ENCODE data around the gene HAPLN1.

- TF ChIP-seq, protein P1, sequence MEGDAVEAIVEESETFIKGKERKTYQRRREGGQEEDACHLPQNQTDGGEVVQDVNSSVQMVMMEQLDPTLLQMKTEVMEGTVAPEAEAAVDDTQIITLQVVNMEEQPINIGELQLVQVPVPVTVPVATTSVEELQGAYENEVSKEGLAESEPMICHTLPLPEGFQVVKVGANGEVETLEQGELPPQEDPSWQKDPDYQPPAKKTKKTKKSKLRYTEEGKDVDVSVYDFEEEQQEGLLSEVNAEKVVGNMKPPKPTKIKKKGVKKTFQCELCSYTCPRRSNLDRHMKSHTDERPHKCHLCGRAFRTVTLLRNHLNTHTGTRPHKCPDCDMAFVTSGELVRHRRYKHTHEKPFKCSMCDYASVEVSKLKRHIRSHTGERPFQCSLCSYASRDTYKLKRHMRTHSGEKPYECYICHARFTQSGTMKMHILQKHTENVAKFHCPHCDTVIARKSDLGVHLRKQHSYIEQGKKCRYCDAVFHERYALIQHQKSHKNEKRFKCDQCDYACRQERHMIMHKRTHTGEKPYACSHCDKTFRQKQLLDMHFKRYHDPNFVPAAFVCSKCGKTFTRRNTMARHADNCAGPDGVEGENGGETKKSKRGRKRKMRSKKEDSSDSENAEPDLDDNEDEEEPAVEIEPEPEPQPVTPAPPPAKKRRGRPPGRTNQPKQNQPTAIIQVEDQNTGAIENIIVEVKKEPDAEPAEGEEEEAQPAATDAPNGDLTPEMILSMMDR (conservative IDR thresholded peaks at IDR 0.05; ENCODE audit: low read depth, low read length) = no peak
- no peak for TF ChIP-seq CHD1 (IDR thresholded peaks at IDR 0.05; ENCODE audit: low read depth, low read length)
- no peak for TF ChIP-seq RAD21 (IDR thresholded peaks at IDR 0.05; ENCODE audit: low read length)
- no peak for TF ChIP-seq CEBPB (IDR thresholded peaks at IDR 0.05; ENCODE audit: low read depth, low read length)
- TF ChIP-seq RCOR1 (IDR thresholded peaks at IDR 0.05; ENCODE audit: insufficient replicate concordance, low read length) = no peak
- TF ChIP-seq POLR2A (IDR thresholded peaks at IDR 0.05; ENCODE audit: low read depth, low read length) = no peak
- no peak for TF ChIP-seq USF2 (IDR thresholded peaks at IDR 0.05; ENCODE audit: low read depth, low read length)
- no peak for TF ChIP-seq SMC3 (IDR thresholded peaks at IDR 0.05; ENCODE audit: low read depth, low read length)
- no peak for TF ChIP-seq MXI1 (IDR thresholded peaks at IDR 0.05; ENCODE audit: borderline replicate concordance, low read depth, low read length)
Observed at GRCh38 chr5:83715236-83716065, 5.2 kb downstream of the HAPLN1 start.
